HUES64 (cell line): Measurements from ENCODE around the gene BTG4.

ENCODE experiments used
- H3K27ac ChIP-seq: 2 replicates; pipeline ENCODE4 v1.7.0; 2013; ENCODE audit warnings: low read depth, low read length, inconsistent platforms
- H3K27me3 ChIP-seq: 2 replicates; pipeline ENCODE4 v1.6.1; 2013; ENCODE audit warnings: mild to moderate bottlenecking, low read length; ENCODE audit not compliant: insufficient read depth
- H3K36me3 ChIP-seq: 2 replicates; pipeline ENCODE4 v1.6.1; 2013; ENCODE audit warnings: mild to moderate bottlenecking, low read length; ENCODE audit not compliant: insufficient read depth
- H3K4me1 ChIP-seq: 2 replicates; pipeline ENCODE4 v1.6.1; 2013; ENCODE audit warnings: mild to moderate bottlenecking, low read length, moderate library complexity; ENCODE audit not compliant: insufficient read depth
- H3K4me3 ChIP-seq: 2 replicates; pipeline ENCODE4 v1.5.1; 2013; ENCODE audit warnings: mild to moderate bottlenecking, low read length, moderate library complexity
- H3K9ac ChIP-seq: 2 replicates; pipeline ENCODE4 v1.6.1; 2013; ENCODE audit warnings: mild to moderate bottlenecking, low read depth, low read length
- H3K9me3 ChIP-seq: 2 replicates; pipeline ENCODE4 v1.6.1; 2013; ENCODE audit warnings: low read depth, low read length; ENCODE audit not compliant: insufficient read depth
- WGBS: fragments of 150-250, 120-280 bp; methylation state at CpG from one replicate; pipeline ENCODE4 v1.1.7; 2013; ENCODE audit warnings: missing lambda C conversion rate; 5-methylcytosine and 5-hydroxymethylcytosine counted together

Gene BTG4

GRCh38 chr11:111549196-111549868, 37.1 kb upstream of the BTG4 start:
- 83% methylated on average over 10 of the region's 11 CpGs for WGBS
- Histone ChIP-seq H3K36me3 (no peaks in the 10 kb centered on the region), H3K9ac (no peak overlapping the region), H3K27me3 (peaks cover under 1% of the 10 kb centered on the region; the same call in 1 of the 2 replicates), H3K4me1 (peaks cover 18% of the 10 kb centered on the region), H3K9me3 (no peaks in the 10 kb centered on the region), H3K27ac (no peak overlapping the region), H3K4me3 (no peak overlapping the region)

- WGBS: 86% methylated on average over 2 of the region's 2 CpGs
- no peak overlapping the region for H3K9ac ChIP-seq
- H3K4me3 ChIP-seq: no peak overlapping the region
- no peaks in the 10 kb centered on the region for H3K36me3 ChIP-seq
- H3K27ac ChIP-seq: no peak overlapping the region
- peaks cover 18% of the 10 kb centered on the region for H3K4me1 ChIP-seq
- no peaks in the 10 kb centered on the region for H3K9me3 ChIP-seq
- H3K27me3 ChIP-seq: peaks cover 8% of the 10 kb centered on the region; the same call in 1 of the 2 replicates
These were observed 36.3 kb upstream of the BTG4 start for GRCh38 chr11:111548525-111548924.

GRCh38 chr11:111542606-111543275, 30.6 kb upstream of the BTG4 start:
- peaks cover 14% of the 10 kb centered on the region; the same call in 1 of the 2 replicates for H3K4me1 ChIP-seq
- H3K27ac ChIP-seq: no peak overlapping the region
- peaks cover 61% of the 10 kb centered on the region for H3K27me3 ChIP-seq
- 88% methylated on average over 10 of the region's 10 CpGs for WGBS
- H3K9me3 ChIP-seq: no peaks in the 10 kb centered on the region; the same call in 1 of the 2 replicates
- no peak overlapping the region for H3K4me3 ChIP-seq
- no peak overlapping the region for H3K9ac ChIP-seq
- H3K36me3 ChIP-seq: no peaks in the 10 kb centered on the region

- H3K27ac ChIP-seq: no peak overlapping the region
- no peaks in the 10 kb centered on the region; the same call in 1 of the 2 replicates for H3K9me3 ChIP-seq
- peaks cover 14% of the 10 kb centered on the region; the same call in 1 of the 2 replicates for H3K4me1 ChIP-seq
- H3K27me3 ChIP-seq: peaks cover 62% of the 10 kb centered on the region
- H3K9ac ChIP-seq: peak overlapping the region; percentile 45; the same call in 1 of the 2 replicates
- no peaks in the 10 kb centered on the region for H3K36me3 ChIP-seq
- 2% methylated on average over 41 of the region's 41 CpGs for WGBS
- H3K4me3 ChIP-seq: peak overlapping the region; percentile 67
These were observed 29.3 kb upstream of the BTG4 start for GRCh38 chr11:111541254-111542061.

GRCh38 chr11:111540937-111541253, 28.7 kb upstream of the BTG4 start:
- Histone ChIP-seq H3K4me1 (peaks cover 14% of the 10 kb centered on the region; the same call in 1 of the 2 replicates), H3K9me3 (no peaks in the 10 kb centered on the region; the same call in 1 of the 2 replicates), H3K4me3 (peak overlapping the region; percentile 67), H3K27me3 (peaks cover 65% of the 10 kb centered on the region), H3K9ac (no peak overlapping the region; the same call in 1 of the 2 replicates), H3K27ac (no peak overlapping the region), H3K36me3 (no peaks in the 10 kb centered on the region)
- WGBS: under 1% methylated on average over 22 of the region's 22 CpGs

- no peaks in the 10 kb centered on the region; the same call in 1 of the 2 replicates for H3K9me3 ChIP-seq
- no peaks in the 10 kb centered on the region for H3K36me3 ChIP-seq
- peak within 1 kb of the TSS; percentile 67 for H3K4me3 ChIP-seq
- peaks cover 14% of the 10 kb centered on the region; the same call in 1 of the 2 replicates for H3K4me1 ChIP-seq
- 3% methylated on average over 70 of the region's 70 CpGs for WGBS
- H3K27ac ChIP-seq: no peak within 1 kb of the TSS
- H3K27me3 ChIP-seq: peaks cover 65% of the 10 kb centered on the region
- H3K9ac ChIP-seq: peak within 1 kb of the TSS; percentile 55
These were observed 28.1 kb upstream of the BTG4 start, which contains the start of gene LAYN for GRCh38 chr11:111540114-111540936. LAYN (plus strand) TSS chr11:111540720; CDS start chr11:111540844, 124 bp downstream.

GRCh38 chr11:111539426-111540113, 27.4 kb upstream of the BTG4 start:
- H3K27ac ChIP-seq: no peak overlapping the region
- 72% methylated on average over 9 of the region's 9 CpGs for WGBS

GRCh38 chr11:111538407-111539114, 26.4 kb upstream of the BTG4 start:
- Histone ChIP-seq H3K9ac (no peak overlapping the region), H3K4me1 (peaks cover 14% of the 10 kb centered on the region; the same call in 1 of the 2 replicates), H3K9me3 (no peaks in the 10 kb centered on the region; the same call in 1 of the 2 replicates), H3K4me3 (no peak overlapping the region), H3K36me3 (no peaks in the 10 kb centered on the region), H3K27ac (no peak overlapping the region), H3K27me3 (peaks cover 57% of the 10 kb centered on the region)
- no CpG with 5 or more reads among the region's 1 CpG for WGBS

More at GRCh38 chr11:111539426-111540113, 27.4 kb upstream of the BTG4 start:
- peaks cover 65% of the 10 kb centered on the region for H3K27me3 ChIP-seq
- no peak overlapping the region for H3K9ac ChIP-seq
- peak overlapping the region; percentile 67 for H3K4me3 ChIP-seq
- H3K4me1 ChIP-seq: peaks cover 14% of the 10 kb centered on the region; the same call in 1 of the 2 replicates
- H3K9me3 ChIP-seq: no peaks in the 10 kb centered on the region; the same call in 1 of the 2 replicates
- no peaks in the 10 kb centered on the region for H3K36me3 ChIP-seq

- Histone ChIP-seq H3K9me3 (no peaks in the 10 kb centered on the region; the same call in 1 of the 2 replicates), H3K4me1 (peaks cover 21% of the 10 kb centered on the region; the same call in 1 of the 2 replicates), H3K27ac (no peak overlapping the region), H3K9ac (no peak overlapping the region), H3K27me3 (peaks cover 46% of the 10 kb centered on the region), H3K4me3 (no peak overlapping the region), H3K36me3 (no peaks in the 10 kb centered on the region)
- WGBS: 57% methylated on average over 3 of the region's 3 CpGs
These were observed 25.2 kb upstream of the BTG4 start for GRCh38 chr11:111537336-111537860.
